Globus pallidus (tissue), 1 donor: ENCODE results near the gene FCMR.
"Not testable (repeated sequence)": the region's sequence is repeated elsewhere in the genome, so short reads cannot be mapped to it uniquely, and the experiment has no call there.

ENCODE experiments used
- DNase-seq: peaks from one replicate; pipeline ENCODE4 v3.0.0-alpha.2; 2015; ENCODE audit warnings: low spot score

FCMR gene

DNA sequence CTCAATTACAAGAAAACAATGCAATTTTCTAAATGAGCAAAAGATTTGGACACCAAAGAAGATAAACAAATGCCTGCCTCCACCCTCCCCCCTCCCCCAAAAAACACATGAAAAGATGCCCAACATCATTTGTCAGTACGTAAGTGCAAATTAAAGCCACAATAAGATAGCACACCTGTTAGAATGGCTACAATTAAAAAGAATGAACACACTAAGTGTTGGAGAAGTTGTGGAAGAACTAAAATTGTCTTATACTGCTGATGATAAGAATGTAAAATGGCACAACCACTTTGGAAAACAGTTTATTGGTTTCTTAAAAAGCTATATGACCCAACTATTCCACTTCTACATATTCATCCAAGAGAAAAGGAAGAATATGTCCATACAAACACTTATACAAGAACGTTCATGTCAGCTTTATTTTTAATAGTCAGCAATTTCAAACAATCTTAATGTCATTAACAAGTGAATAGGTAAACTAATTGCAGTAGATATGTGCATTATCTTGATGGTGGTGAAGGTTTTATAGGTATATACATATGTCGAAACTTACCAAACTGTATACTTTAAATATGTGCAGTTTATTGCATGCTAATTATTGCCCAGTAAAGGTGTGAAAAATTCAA, 45.9 kb downstream of the FCMR start:
- DNase-seq: no peak

GRCh38 chr1:206873603-206874188, 48.0 kb downstream of the FCMR start:
- no peak for DNase-seq

- no peak for DNase-seq
Measured at GRCh38 chr1:206872139-206872538, 49.6 kb downstream of the FCMR start.

DNA sequence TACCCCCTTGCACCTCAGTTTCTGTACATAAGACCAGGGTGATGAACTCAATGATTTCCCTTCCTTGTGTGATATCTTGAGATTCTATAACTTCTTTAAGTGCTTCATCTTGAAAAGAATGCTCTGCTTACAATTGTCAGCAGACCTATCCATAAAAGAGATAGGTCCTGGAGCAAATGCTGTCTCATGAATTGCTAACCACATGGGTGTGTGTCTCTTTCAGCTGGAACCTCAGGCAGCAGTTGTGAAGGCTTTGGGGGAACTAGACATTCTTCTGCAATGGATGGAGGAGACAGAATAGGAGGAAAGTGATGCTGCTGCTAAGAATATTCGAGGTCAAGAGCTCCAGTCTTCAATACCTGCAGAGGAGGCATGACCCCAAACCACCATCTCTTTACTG, 53.5 kb downstream of the FCMR start:
- DNase-seq: no peak

GRCh38 chr1:206867716-206868115, 54.0 kb downstream of the FCMR start:
- DNase-seq: no peak

DNA sequence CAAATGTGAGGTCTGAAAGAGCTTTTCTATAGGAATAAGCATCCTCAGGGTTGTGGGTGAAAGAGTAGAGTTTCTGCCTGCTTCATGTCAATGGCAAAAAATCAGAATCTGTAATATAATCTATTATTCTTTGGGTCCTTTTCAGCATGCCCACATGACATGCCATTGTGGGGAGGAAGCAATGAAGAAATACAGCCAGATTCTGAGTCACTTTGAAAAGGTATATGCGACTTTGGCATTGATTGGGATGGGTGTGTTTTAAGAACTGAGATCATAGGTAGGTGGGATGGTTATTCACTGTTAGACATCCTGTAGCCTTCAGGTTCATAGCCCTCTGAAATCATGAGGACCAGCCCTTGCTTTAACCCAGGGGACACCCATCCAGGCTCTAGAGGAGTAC, 54.5 kb downstream of the FCMR start:
- DNase-seq: no peak

DNA sequence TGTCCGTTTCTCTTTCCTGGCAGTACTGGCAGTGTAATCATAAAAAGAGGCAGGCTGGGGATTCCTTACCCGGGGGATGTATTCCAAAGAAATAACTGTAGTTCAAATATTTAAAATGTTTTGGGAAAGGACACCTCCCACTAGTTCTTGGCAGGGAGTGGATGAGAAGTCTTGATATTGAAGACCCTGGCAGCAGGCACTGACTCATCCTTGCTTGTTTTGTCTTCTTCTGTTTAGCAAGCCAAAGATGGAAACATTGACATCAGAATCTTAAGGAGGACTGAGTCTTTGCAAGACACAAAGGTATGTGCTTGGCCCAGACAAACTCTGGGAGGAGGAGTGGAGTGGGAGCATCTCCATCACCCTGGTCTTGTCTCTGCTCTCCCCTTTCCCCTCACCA, 55.7 kb downstream of the FCMR start:
- DNase-seq: no peak

GRCh38 chr1:206864939-206865671, 56.6 kb downstream of the FCMR start, which contains the start of gene IL20:
TSS of gene IL20 (plus strand) at chr1:206865623. CDS start at chr1:206865853, 230 bp downstream.
- peak; percentile 29 for DNase-seq

DNA sequence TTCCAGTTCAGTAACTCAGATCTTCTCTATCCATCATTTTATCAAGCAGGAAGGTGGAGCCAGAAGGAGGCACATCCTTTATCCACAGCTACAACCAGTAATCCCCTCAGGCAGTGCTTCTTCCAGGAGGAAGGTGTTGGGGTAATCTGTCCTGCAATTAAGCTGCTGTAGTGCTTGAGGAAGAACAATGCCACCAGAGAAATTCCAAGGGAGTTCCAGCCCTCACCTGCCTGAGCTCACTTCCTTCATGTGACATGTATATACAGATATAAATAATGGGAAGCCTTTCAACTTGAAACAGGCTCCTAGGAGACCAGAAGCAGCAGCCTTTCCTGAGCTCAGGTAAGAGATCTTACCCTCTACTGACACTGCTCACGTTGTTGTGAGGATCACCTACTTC, 58.5 kb downstream of the FCMR start:
- DNase-seq: no peak

DNA sequence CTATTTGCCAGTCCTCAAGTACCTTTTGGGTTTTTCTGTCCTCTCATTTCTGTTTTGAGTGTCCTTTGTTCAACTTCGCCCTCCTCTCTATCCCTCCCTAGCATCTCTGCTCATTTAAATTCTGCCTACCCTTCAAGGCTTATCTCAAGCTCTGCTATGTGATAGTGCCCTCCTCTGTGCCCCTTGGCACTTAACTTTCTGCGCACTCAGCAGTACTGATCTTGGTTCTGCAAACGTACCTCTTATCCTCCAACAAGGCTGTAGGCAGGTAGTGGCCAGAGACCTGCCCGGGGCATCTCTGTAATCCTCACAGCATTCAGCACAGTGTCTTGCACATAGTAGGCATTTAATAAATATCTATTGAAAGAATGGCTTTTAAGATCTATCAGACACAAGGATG, 61.6 kb downstream of the FCMR start:
- no peak for DNase-seq

DNA sequence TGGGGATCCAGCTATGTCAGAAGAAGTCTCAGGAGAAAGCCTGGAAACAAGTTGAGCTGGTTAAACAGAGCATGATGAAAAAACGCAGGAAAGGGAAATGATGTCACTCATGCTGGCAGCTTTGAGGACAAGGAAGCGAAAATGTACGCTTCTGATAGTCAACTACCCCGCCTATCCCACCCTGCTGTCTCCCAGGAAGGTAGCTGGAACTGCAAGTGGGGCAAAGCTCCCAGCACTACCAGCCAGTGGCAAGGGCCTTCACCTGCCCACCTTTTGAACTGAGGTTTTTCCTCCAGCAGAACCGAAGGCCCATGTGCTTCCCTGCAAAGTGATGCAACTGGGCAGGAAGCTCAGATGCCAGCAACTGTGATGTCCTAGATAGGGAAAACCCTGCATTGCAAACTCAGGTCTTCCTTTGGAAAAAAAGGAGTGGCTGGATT, 62.6 kb downstream of the FCMR start:
- peak; percentile 24 for DNase-seq

GRCh38 chr1:206856674-206857464, 64.9 kb downstream of the FCMR start:
- no peak for DNase-seq

DNA sequence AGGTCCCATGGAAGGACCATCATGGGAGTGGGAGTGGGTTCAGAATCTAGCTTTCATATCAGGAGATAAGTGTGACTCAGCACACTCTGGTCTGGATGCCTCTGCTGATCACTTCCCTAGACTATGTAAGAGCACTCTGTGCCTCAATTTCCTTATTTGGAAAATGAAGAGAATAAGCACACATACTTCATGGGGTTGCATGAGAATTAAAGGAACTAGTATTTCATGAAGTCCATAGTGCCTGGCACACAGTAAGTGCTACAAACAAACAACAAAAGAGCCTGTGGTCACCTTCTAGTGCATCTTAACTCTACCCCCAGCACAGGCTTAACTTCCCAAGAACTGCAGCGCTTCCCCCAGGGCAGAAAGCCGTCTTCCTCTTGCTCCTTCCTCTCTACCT, 65.9 kb downstream of the FCMR start:
- no peak for DNase-seq

GRCh38 chr1:206854401-206855129, 67.2 kb downstream of the FCMR start:
- DNase-seq: no peak

DNA sequence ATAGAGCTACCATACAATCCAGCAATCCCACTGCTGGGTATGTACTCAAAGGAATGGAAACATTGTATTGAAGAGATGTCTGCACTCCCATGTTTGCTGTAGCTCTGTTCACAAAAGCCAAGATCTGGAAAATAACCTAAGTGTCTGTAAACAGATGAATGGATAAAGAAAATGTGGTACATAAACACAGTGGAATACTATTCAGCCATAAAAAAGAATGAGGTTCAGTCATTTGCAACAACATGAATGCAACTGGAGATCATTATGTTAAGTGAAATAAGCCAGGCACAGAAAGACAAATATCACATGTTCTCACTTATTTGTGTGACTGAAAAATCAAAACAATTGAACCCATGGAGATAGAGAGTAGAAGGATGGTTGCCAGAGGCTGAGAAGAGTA, 68.0 kb downstream of the FCMR start:
- not testable (repeated sequence) for DNase-seq
